Upper lobe of right lung (tissue), 1 donor: ENCODE data around the gene BTBD17. TPM values are rescaled to one million over a fixed set of nuclear protein-coding genes. Genes with fewer than 3 reads are reported as not detected.

Experiments
- ATAC-seq: fragments of 200-7000 bp; cut with Tn5 transposase; one replicate; pipeline ENCODE4 v1.9.1; 2020; ENCODE audit warnings: mild to moderate bottlenecking, moderate library complexity
- DNase-seq: peaks from one replicate; pipeline ENCODE4 v3.0.0-alpha.2; 2020
- H3K27ac ChIP-seq: fragments of 200-600 bp; one replicate; pipeline ENCODE4 v1.8.0; 2022
- H3K27me3 ChIP-seq: fragments of 200-600 bp; one replicate; pipeline ENCODE4 v1.8.0; 2022; ENCODE audit warnings: mild to moderate bottlenecking
- H3K36me3 ChIP-seq: fragments of 200-600 bp; one replicate; pipeline ENCODE4 v1.8.0; 2022
- H3K4me1 ChIP-seq: fragments of 200-600 bp; one replicate; pipeline ENCODE4 v1.8.0; 2022
- H3K4me3 ChIP-seq: fragments of 200-600 bp; one replicate; pipeline ENCODE4 v1.8.0; 2022; ENCODE audit warnings: mild to moderate bottlenecking
- H3K9me3 ChIP-seq: fragments of 200-600 bp; one replicate; pipeline ENCODE4 v1.8.0; 2022
- CTCF ChIP-seq: fragments of 200-600 bp; IDR thresholded peaks from one replicate; pipeline ENCODE4 v1.8.0; 2022; ENCODE audit warnings: antibody characterized with exemption
- intact Hi-C: fragments of 100-400 bp; cut with DNase I; formaldehyde crosslinking; loops from one replicate; pipeline ENCODE4 v1.11.0; 2022
- total RNA-seq: library from RNA; stranded (reverse); fragmentation: NEBNext Ultra II Directional; extraction: Animal tissue kit (Norgen Biotek cat#: 25700); gene quantifications from one replicate; pipeline ENCODE4 v1.2.1, GENCODE V29; 2021
- donor health status: DM: no; HTN: yes; CAD: no; lungs with severe emphysema.

Gene BTBD17
- total RNA-seq, 1 donor from 2014 or later: not detected

- Histone ChIP-seq H3K4me3 (no peak overlapping the region), H3K27me3 (peaks cover 67% of the 10 kb centered on the region), H3K4me1 (no peaks in the 10 kb centered on the region), H3K27ac (no peak overlapping the region), H3K36me3 (no peaks in the 10 kb centered on the region), H3K9me3 (no peaks in the 10 kb centered on the region)
- ATAC-seq (no peak), DNase-seq (no peak)
- TF ChIP-seq CTCF: no peak
- intact Hi-C loops: no loop called here
These were observed 1.8 kb downstream of the BTBD17 start for GRCh38 chr17:74359916-74360315.

- no peaks in the 10 kb centered on the region for H3K4me1 ChIP-seq
- H3K27ac ChIP-seq: no peak overlapping the region
- H3K4me3 ChIP-seq: no peak overlapping the region
- no peak for DNase-seq
- no peak for ATAC-seq
- no peaks in the 10 kb centered on the region for H3K9me3 ChIP-seq
- H3K27me3 ChIP-seq: peaks cover 79% of the 10 kb centered on the region
- intact Hi-C loops: no loop called here
- H3K36me3 ChIP-seq: no peaks in the 10 kb centered on the region
- TF ChIP-seq CTCF: no peak
These were observed 3.0 kb downstream of the BTBD17 start for GRCh38 chr17:74358697-74359096.

GRCh38 chr17:74357466-74357809 lies 4.2 kb downstream of the BTBD17 start:
- Histone ChIP-seq H3K27ac (no peak overlapping the region), H3K36me3 (no peaks in the 10 kb centered on the region), H3K9me3 (no peaks in the 10 kb centered on the region), H3K27me3 (peaks cover 91% of the 10 kb centered on the region), H3K4me1 (no peaks in the 10 kb centered on the region), H3K4me3 (no peak overlapping the region)
- TF ChIP-seq CTCF: no peak
- ATAC-seq (no peak), DNase-seq (no peak)
- intact Hi-C loops: no loop called here

GRCh38 chr17:74356646-74357465 lies 4.8 kb downstream of the BTBD17 start:
- Histone ChIP-seq H3K9me3 (no peaks in the 10 kb centered on the region), H3K4me1 (no peaks in the 10 kb centered on the region), H3K27ac (no peak overlapping the region), H3K4me3 (no peak overlapping the region), H3K36me3 (no peaks in the 10 kb centered on the region), H3K27me3 (peaks cover 96% of the 10 kb centered on the region)
- intact Hi-C loops: no loop called here
- TF ChIP-seq CTCF: no peak
- DNase-seq (no peak), ATAC-seq (no peak)

- DNase-seq (no peak), ATAC-seq (no peak)
- Histone ChIP-seq H3K9me3 (no peaks in the 10 kb centered on the region), H3K4me1 (no peaks in the 10 kb centered on the region), H3K27me3 (peaks cover 94% of the 10 kb centered on the region), H3K27ac (no peak overlapping the region), H3K36me3 (no peaks in the 10 kb centered on the region), H3K4me3 (no peak overlapping the region)
- intact Hi-C loops: no loop called here
- no peak for TF ChIP-seq CTCF
These were observed 6.6 kb downstream of the BTBD17 start for GRCh38 chr17:74355065-74355464.
